OCI-LY3 (cell line): Measurements from ENCODE around the gene ZNF691.

Experiments used
- H2AFZ ChIP-seq: fragments of 200-600, 300-600 bp; shearing (Covaris generic); 2 replicates; pipeline ENCODE4 v1.6.0; 2014; ENCODE audit warnings: antibody characterized with exemption, low read depth, low read length
- H3K27ac ChIP-seq: fragments of 200-600, 300-600 bp; sonication (generic); 2 replicates; pipeline ENCODE4 v1.5.1; 2014; ENCODE audit warnings: mild to moderate bottlenecking, low read length, moderate library complexity, mixed read lengths
- H3K27me3 ChIP-seq: fragments of 200-600, 300-600 bp; sonication (generic); 2 replicates; pipeline ENCODE4 v1.6.1; 2014; ENCODE audit warnings: low read depth, low read length, mixed read lengths
- H3K36me3 ChIP-seq: fragments of 200-600, 300-600 bp; sonication (generic); replicated peaks from 2 replicates; pipeline ENCODE3; 2014; ENCODE audit warnings: low read depth, low read length, mixed read lengths
- H3K4me1 ChIP-seq: fragments of 300-600, 200-600 bp; sonication (generic); 2 replicates; pipeline ENCODE4 v1.6.1; 2014; ENCODE audit warnings: low read length, mixed read lengths
- H3K4me2 ChIP-seq: fragments of 200-600, 300-600 bp; sonication (generic); 2 replicates; pipeline ENCODE4 v1.6.1; 2014; ENCODE audit warnings: low read length, mixed read lengths
- H3K4me3 ChIP-seq: fragments of 300-600, 200-600 bp; sonication (generic); 2 replicates; pipeline ENCODE4 v1.5.1; 2014; ENCODE audit warnings: antibody characterized with exemption, mild to moderate bottlenecking, low read length, moderate library complexity
- H3K79me2 ChIP-seq: fragments of 300-600, 200-600 bp; shearing (Covaris generic); 2 replicates; pipeline ENCODE4 v1.6.1; 2014; ENCODE audit warnings: mild to moderate bottlenecking, low read length, mixed read lengths
- H3K9ac ChIP-seq: fragments of 300-600, 200-600 bp; shearing (Covaris generic); 2 replicates; pipeline ENCODE4 v1.6.0; 2014; ENCODE audit warnings: mild to moderate bottlenecking, low read length, moderate library complexity
- H3K9me3 ChIP-seq: fragments of 200-600, 300-600 bp; shearing (Covaris generic); 2 replicates; pipeline ENCODE4 v1.6.1; 2014; ENCODE audit warnings: low read length, mixed read lengths; ENCODE audit not compliant: insufficient read depth
- H4K20me1 ChIP-seq: fragments of 200-600, 300-600 bp; sonication (generic); 2 replicates; pipeline ENCODE4 v1.6.1; 2016; ENCODE audit warnings: low read length, mixed read lengths; ENCODE audit not compliant: insufficient read depth
- CTCF ChIP-seq: fragments of 200-600, 300-600 bp; sonication (generic); IDR thresholded peaks from 2 replicates; pipeline ENCODE4 v1.5.1; 2014; ENCODE audit warnings: antibody characterized with exemption, low read length, low read depth
- EZH2phosphoT487 ChIP-seq: fragments of 200-600 bp; shearing (Covaris generic); IDR thresholded peaks from 2 replicates; pipeline ENCODE4 v1.6.1; 2018; ENCODE audit warnings: antibody characterized with exemption, mixed run types, low read depth

Gene ZNF691

GRCh38 chr1:42820813-42821212 is 25.6 kb upstream of the ZNF691 start:
- Histone ChIP-seq H3K4me1 (peaks cover 12% of the 10 kb centered on the region), H3K27me3 (no peaks in the 10 kb centered on the region), H3K4me3 (no peak overlapping the region), H3K36me3 (no peaks in the 10 kb centered on the region), H4K20me1 (no peaks in the 10 kb centered on the region), H3K9me3 (no peaks in the 10 kb centered on the region), H3K4me2 (no peak overlapping the region), H3K27ac (no peak overlapping the region), H3K9ac (no peak overlapping the region), H3K79me2 (no peaks in the 10 kb centered on the region), H2AFZ (no peak overlapping the region)
- TF ChIP-seq CTCF (no peak), EZH2phosphoT487 (no peak)

GRCh38 chr1:42821690-42822089 is 24.7 kb upstream of the ZNF691 start:
- TF ChIP-seq EZH2phosphoT487, result no peak
- no peak for TF ChIP-seq CTCF
- Histone ChIP-seq H3K27ac (no peak overlapping the region), H3K4me1 (peaks cover 6% of the 10 kb centered on the region; the same call in 1 of the 2 replicates), H3K4me2 (no peak overlapping the region), H4K20me1 (no peaks in the 10 kb centered on the region), H3K27me3 (no peaks in the 10 kb centered on the region), H3K9ac (no peak overlapping the region), H3K4me3 (no peak overlapping the region), H3K79me2 (no peaks in the 10 kb centered on the region), H3K9me3 (no peaks in the 10 kb centered on the region), H3K36me3 (no peaks in the 10 kb centered on the region), H2AFZ (no peak overlapping the region)

GRCh38 chr1:42822800-42823392 is 23.5 kb upstream of the ZNF691 start:
- Histone ChIP-seq H3K27me3 (no peaks in the 10 kb centered on the region), H3K4me1 (peaks cover 2% of the 10 kb centered on the region; the same call in 1 of the 2 replicates), H3K79me2 (no peaks in the 10 kb centered on the region), H3K9me3 (no peaks in the 10 kb centered on the region), H3K4me3 (no peak overlapping the region), H3K27ac (no peak overlapping the region), H3K9ac (no peak overlapping the region), H4K20me1 (no peaks in the 10 kb centered on the region), H2AFZ (no peak overlapping the region), H3K36me3 (no peaks in the 10 kb centered on the region), H3K4me2 (no peak overlapping the region)
- no peak for TF ChIP-seq CTCF
- TF ChIP-seq EZH2phosphoT487, result no peak

- Histone ChIP-seq H2AFZ (no peak overlapping the region), H3K9me3 (no peaks in the 10 kb centered on the region), H3K9ac (no peak overlapping the region), H3K4me2 (no peak overlapping the region), H3K27ac (no peak overlapping the region), H3K36me3 (no peaks in the 10 kb centered on the region), H4K20me1 (no peaks in the 10 kb centered on the region), H3K4me3 (no peak overlapping the region), H3K27me3 (no peaks in the 10 kb centered on the region), H3K79me2 (no peaks in the 10 kb centered on the region), H3K4me1 (no peaks in the 10 kb centered on the region)
- TF ChIP-seq CTCF, result no peak
- no peak for TF ChIP-seq EZH2phosphoT487
Observed at GRCh38 chr1:42824481-42825035, 21.9 kb upstream of the ZNF691 start.
